ENCODE data around the gene NRDC. TPM values are rescaled to one million over a fixed set of nuclear protein-coding genes. Genes with fewer than 3 reads are reported as not detected.

The NRDC gene
- total RNA-seq, 4 donors from 2014 or later = 97.8 to 154 (median 115) TPM

DNA sequence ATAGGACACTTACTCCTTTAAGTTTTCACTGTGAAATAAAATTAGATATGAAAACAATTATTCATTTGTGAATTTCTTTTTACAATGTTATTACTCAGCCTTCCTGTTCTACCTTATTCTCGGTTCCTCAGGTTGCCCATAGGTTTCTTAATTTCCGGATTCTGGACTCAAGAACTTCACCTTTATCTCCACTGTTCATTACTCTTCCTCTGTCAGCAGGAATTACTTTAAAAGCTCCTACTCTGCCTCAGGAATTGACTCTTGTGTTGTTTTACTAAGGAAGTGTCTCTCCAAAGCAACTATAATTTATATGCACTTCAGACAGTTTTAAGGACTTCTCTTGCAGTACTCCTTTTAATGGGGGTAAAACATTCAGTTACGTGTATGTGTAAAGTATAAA is 137.9 kb downstream of the NRDC start:
- no peak overlapping the region for H3K27ac ChIP-seq
- no peak for DNase-seq (ENCODE audit: low spot score in 2 of 2)
- 83% methylated on average over 3 of the region's 3 CpGs for WGBS
- H3K9me3 ChIP-seq = no peaks in the 10 kb centered on the region
- no peak overlapping the region for H3K4me3 ChIP-seq
- peaks cover 11% of the 10 kb centered on the region for H3K4me1 ChIP-seq
- TF ChIP-seq EP300 (IDR thresholded peaks at IDR 0.05) = no peak
- TF ChIP-seq, protein P1, sequence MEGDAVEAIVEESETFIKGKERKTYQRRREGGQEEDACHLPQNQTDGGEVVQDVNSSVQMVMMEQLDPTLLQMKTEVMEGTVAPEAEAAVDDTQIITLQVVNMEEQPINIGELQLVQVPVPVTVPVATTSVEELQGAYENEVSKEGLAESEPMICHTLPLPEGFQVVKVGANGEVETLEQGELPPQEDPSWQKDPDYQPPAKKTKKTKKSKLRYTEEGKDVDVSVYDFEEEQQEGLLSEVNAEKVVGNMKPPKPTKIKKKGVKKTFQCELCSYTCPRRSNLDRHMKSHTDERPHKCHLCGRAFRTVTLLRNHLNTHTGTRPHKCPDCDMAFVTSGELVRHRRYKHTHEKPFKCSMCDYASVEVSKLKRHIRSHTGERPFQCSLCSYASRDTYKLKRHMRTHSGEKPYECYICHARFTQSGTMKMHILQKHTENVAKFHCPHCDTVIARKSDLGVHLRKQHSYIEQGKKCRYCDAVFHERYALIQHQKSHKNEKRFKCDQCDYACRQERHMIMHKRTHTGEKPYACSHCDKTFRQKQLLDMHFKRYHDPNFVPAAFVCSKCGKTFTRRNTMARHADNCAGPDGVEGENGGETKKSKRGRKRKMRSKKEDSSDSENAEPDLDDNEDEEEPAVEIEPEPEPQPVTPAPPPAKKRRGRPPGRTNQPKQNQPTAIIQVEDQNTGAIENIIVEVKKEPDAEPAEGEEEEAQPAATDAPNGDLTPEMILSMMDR (IDR thresholded peaks at IDR 0.05) = no peak
- TF ChIP-seq POLR2AphosphoS5 (IDR thresholded peaks at IDR 0.05) = no peak
- TF ChIP-seq POLR2A (IDR thresholded peaks at IDR 0.05) = no peak
- no peaks in the 10 kb centered on the region for H3K27me3 ChIP-seq
- H3K36me3 ChIP-seq = no peaks in the 10 kb centered on the region

Other genes with a start within 250 kb of the NRDC start
- gene RAB3B, start 112.0 kb upstream of the NRDC start, total RNA-seq = 1 to 10 TPM; 2.8 to 6.8 (median 5.6) TPM
- 10 to 100 TPM in 1 of 4 donors, 1 to 10 TPM in 3; 8.0 to 15.9 (median 9.5) TPM for gene KTI12, start 155.1 kb upstream of the NRDC start, total RNA-seq
- 10 to 100 TPM; 22.4 to 26.4 (median 25.5) TPM for gene TXNDC12, start 176.5 kb upstream of the NRDC start, total RNA-seq
- 10 to 100 TPM; 41.7 to 60.2 (median 57.1) TPM for gene BTF3L4, start 177.6 kb upstream of the NRDC start, total RNA-seq

Data from suprapubic skin (tissue), 4 donors.